HG03039 (cell line): ENCODE measurements around the gene CDC6.

Experiments
- ATAC-seq: cut with Tn5 transposase; IDR thresholded peaks from one replicate; pipeline ENCODE4 v1.9.1; 2021; ENCODE audit warnings: mild to moderate bottlenecking, moderate library complexity; ENCODE audit not compliant: unreplicated experiment

CDC6 gene

GRCh38 chr17:40322358-40323315, 35.0 kb downstream of the CDC6 start:
- no peak for ATAC-seq

- ATAC-seq = no peak
Observed at GRCh38 chr17:40323391-40324381, 36.0 kb downstream of the CDC6 start.

- ATAC-seq = no peak
Observed at GRCh38 chr17:40325156-40326013, 37.7 kb downstream of the CDC6 start.

- ATAC-seq = no peak
Observed at GRCh38 chr17:40326014-40326831, 38.5 kb downstream of the CDC6 start.

GRCh38 chr17:40326832-40327199, 39.1 kb downstream of the CDC6 start:
- no peak for ATAC-seq

GRCh38 chr17:40327244-40327729, 39.6 kb downstream of the CDC6 start:
- no peak for ATAC-seq

GRCh38 chr17:40327735-40328385, 40.2 kb downstream of the CDC6 start:
- ATAC-seq = no peak

GRCh38 chr17:40328386-40328766, 40.7 kb downstream of the CDC6 start:
- ATAC-seq = no peak

- no peak for ATAC-seq
Observed at GRCh38 chr17:40329839-40330794, 42.4 kb downstream of the CDC6 start.

- no peak for ATAC-seq
Observed at GRCh38 chr17:40330850-40331470, 43.3 kb downstream of the CDC6 start.

GRCh38 chr17:40331743-40332641, 44.3 kb downstream of the CDC6 start:
- no peak for ATAC-seq

GRCh38 chr17:40333781-40334448, 46.2 kb downstream of the CDC6 start:
- ATAC-seq = no peak

GRCh38 chr17:40335620-40336019, 47.9 kb downstream of the CDC6 start:
- ATAC-seq = no peak

GRCh38 chr17:40337351-40337750, 49.7 kb downstream of the CDC6 start:
- no peak for ATAC-seq

GRCh38 chr17:40338058-40338457, 50.4 kb downstream of the CDC6 start:
- no peak for ATAC-seq
